GM18499 (cell line): ENCODE results near the gene RASAL1.

Experiments
- ATAC-seq: cut with Tn5 transposase; IDR thresholded peaks from one replicate; pipeline ENCODE4 v1.9.1; 2021; ENCODE audit warnings: moderate number of reproducible peaks; ENCODE audit not compliant: insufficient read depth, unreplicated experiment

Gene RASAL1

DNA sequence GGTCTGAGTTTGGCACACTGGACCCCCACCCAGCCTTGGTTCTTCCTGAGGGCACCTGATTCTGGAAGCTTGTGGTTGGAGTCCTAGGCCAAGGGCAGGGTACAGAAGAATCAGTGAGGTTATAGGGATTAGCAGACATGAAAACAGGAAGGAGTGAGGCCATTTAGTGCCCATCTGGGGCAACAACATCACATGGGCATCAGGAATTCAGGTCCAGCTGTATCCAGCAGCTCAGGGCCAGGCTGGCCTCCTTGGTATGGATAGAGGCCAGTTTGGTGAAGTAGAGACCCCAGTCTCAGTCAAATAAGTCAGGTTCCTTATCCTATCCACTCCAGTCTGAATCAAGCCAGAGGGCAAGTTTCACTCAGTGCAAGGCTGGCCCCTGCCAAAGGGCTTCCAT lies 36.2 kb downstream of the RASAL1 start:
- ATAC-seq, result no peak

DNA sequence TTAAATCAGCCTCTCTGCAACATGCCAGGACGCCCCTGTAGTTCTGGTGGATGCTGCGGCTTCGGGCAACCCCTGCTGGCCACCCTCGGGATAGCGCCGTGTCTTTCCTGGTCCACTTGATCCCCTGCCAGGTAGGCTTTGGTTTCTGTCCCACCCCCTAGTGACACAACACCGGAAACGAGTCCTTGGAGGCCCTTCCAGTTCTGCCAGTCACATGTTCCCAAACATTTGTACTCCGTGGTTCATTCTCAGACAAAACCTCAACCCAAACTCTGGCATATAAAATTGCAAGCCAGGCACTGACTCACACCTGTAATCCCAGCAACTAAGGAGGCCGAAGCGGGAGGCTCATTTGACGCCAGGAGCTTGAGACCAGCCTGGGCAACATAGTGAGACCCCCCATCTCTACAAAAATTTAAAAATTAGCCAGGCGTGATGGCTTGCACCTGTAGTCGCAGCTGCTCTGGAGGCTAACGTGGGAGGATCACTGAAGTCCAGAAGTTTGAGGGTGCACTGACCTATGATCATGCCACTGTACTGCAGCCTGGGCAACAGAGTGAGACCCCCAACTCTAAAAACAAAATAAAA lies 37.0 kb downstream of the RASAL1 start:
- no peak for ATAC-seq

DNA sequence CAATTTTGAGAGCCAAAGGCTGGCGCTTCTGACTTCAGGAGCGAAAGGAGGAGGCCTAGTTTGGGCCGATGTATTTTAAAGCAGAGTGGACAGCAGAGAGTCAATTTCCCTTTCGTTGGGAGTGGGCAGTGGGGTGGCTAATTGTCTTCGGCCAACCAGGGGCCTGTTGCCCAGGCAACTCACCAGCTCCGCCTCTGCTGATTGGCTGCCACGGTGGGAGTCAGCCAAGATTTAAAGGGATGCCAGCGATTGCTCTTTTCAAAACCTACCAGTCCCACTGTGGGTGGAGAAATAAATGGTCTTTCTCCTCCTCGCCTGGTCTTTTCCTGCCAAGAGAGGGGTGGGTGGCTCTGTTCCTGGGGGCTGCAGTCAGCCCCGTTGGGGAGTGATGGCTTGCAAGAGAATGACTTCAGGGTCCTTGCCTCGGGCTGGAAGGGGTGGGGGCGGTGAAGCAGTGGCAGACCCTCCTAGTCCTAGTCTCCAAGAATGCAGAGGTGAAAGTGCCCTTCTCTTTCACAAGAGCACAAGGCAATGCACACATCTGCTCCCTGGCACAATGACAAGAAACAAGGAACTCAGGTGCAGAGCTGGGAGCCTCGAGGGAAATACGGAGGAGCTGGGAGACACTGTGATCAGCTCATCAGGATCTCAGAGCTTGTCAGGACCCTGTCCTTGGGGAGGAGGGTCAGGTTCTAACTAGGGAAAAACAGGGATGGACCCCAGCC lies 37.7 kb downstream of the RASAL1 start:
- no peak for ATAC-seq

DNA sequence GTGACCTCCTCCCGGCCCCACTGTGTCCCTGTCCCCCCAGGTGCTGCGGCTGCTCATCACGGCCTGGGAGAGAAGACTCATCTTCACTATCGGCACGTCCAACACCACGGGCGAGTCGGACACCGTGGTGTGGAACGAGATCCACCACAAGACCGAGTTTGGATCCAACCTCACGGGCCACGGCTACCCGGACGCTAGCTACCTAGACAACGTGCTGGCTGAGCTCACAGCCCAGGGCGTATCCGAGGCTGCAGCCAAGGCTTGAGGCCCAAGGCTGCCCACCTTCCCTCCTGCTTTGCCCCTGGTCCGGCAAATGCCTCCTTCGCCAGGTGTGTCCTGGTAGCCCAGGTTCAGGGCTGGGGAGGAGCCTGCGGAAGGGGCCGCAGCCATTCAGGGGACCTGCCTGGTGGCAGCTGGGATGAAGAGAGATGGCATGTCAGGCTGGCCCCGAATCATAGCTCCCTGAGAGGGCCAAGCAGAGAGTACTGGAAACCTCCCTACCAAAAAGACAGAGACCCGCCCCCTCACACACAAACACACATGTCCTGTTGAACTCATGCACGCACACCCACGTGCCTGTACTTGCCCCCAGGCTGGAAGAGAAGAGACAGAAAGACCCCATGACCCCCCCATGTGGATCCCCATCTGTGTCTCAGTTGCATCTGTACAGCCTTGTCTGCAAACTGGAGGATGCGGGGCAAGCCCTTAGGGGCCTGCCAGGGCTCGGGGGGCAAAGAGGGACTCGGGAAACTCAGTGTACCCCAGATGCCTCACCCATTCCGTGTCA lies 38.7 kb downstream of the RASAL1 start:
- no peak for ATAC-seq

DNA sequence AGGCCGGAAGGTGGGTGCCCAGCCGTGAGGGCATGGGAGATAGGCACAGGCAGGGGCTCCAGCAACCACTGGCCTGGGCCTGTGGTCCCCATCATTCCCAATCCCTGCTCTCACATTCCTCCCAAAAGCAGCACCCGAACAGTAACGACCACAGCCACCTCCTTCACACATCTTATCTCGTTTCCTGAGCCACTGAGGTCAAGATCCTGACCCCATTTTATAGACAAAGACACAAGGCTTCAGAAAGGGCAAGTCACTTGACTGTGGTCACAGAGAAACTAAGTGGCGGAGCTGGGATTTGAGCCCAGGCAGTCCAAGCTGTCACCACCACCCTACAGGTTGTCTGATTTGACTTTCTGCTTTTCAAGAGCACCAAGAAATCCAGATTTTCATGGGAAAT lies 40.2 kb downstream of the RASAL1 start:
- no peak for ATAC-seq

DNA sequence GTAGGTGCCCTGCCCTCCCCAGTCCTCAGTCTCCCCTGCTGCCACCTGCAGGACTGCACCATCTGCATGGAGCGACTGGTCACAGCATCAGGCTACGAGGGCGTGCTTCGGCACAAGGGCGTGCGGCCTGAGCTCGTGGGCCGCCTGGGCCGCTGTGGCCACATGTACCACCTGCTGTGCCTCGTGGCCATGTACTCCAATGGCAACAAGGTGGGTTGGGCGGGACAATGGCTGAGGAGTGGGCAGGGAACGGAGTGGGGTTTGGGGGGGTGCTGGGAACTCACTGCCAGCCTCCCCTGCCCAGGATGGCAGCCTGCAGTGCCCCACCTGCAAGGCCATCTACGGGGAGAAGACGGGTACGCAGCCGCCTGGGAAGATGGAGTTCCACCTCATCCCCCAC lies 40.8 kb downstream of the RASAL1 start:
- ATAC-seq, result no peak

DNA sequence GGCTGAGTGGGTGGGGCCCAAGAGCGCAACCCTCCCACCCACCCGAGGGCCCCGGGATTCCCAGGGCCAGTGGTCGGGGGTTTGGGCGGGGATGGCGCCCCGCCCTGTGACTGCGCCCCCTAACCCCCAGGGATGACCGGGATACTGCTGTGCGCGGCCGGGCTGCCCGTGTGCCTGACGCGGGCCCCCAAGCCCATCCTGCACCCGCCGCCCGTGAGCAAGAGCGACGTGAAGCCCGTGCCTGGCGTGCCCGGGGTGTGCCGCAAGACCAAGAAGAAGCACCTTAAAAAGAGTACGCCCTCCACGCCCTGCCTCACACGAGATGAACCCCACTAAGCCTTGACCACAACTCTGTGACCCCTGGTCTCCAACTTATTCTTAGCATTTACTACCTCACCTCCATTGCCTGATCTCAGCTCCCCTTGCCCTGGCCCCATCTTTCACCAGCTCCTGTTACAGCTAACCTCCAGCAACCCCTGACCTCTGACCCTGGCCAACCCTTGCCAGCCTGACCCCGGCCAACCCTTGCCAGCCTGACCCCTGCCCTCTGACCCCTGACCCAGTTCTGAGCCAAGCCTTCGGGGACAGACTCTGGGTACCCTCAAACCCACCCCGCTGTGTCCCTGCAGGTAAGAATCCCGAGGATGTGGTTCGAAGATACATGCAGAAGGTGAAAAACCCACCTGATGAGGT lies 42.0 kb downstream of the RASAL1 start:
- ATAC-seq, result no peak

DNA sequence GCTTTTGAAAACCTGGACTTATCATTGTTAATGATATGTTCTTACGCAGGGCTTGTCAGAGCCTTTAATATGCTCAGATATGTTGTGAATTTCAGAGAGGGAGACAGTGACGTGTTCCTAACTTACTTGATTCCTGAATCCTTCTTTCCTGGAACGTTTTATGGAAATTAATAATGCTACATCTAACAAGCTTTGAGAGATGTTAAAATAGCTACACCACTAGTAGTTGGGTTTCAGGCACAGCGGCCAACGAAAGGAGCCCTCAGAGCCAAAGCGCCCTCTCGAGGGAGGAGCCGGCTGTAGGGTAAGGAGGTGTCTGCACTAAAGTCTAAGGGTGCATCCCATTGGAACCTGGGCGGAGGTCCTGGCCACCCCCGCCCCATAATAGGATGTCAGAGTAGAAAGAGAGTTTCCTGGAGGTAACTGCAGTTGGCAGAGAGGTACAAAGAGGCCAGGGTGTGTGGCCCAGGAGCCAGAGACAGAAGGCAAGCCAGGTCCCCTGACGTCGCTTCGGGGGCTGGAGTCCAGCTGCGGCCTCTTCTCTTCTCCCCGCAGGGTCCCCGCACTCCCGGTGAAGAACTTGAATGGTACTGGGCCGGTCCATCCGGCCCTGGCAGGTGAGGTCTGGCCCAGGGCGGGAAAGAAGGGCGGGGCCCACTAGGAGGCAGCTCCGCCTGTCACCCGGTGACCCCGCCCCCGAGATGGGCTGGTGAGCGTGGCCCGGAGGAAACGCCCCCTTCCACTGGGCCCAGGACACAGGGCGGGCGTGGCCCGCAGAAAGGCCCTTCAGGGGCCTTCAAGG lies 42.8 kb downstream of the RASAL1 start:
- no peak for ATAC-seq

DNA sequence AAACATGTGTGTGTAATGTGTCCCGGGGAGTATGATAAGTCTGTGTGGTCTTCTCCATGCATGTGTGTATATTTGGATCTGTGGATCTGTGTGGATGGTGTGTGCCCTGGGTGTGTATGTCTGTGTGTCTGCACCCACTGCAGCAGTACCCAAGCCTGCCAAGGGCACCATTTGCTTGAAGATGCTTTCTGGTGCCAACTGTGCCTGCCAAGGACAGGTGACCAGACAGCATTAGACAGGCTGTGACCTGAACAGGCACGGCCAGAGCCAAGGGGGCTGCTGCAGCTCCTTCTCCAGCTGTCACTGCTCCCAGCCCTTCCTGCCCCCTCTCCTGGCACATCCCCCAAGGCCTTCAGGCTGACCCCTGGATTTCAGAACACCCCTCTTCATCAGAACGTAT lies 44.1 kb downstream of the RASAL1 start:
- no peak for ATAC-seq

DNA sequence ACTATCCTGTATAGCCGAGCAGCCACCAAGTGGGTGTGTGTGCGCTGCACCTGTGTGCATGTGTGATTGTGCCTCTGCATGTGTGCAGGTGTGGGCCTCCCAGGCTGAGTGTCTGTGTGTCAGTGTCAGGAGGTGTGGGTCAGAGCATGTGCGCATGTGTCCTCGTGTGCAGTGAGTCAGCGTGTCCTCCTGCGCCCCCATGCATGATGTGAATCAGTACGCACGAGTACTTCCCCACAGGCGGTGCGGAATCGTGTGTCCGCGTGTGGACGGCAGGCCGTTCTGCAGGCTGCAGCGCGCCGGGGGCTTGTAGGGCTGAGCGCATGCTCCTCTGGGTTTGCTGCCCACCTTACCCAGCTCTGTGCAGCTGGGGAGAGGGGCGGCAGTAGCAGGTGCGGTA lies 44.8 kb downstream of the RASAL1 start:
- no peak for ATAC-seq

DNA sequence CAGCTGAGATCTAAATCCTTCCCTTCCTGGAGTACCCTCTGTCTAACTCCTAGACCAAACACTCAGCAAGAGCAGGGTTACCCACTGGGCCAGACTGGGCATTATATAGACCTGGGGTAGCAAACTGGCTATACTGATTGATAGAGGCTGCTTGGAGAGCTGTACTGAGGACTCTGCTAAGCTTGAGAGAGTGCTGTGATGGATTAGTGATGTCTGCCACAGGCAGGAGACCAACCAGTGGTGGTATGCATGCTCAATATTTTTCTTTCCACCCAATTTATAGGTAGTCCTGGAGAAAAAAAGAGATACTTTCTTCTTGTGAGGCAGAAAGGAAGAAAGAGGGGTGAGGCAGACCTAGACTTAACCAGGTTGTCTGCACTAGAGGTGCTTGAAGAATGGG lies 45.7 kb downstream of the RASAL1 start:
- no peak for ATAC-seq

DNA sequence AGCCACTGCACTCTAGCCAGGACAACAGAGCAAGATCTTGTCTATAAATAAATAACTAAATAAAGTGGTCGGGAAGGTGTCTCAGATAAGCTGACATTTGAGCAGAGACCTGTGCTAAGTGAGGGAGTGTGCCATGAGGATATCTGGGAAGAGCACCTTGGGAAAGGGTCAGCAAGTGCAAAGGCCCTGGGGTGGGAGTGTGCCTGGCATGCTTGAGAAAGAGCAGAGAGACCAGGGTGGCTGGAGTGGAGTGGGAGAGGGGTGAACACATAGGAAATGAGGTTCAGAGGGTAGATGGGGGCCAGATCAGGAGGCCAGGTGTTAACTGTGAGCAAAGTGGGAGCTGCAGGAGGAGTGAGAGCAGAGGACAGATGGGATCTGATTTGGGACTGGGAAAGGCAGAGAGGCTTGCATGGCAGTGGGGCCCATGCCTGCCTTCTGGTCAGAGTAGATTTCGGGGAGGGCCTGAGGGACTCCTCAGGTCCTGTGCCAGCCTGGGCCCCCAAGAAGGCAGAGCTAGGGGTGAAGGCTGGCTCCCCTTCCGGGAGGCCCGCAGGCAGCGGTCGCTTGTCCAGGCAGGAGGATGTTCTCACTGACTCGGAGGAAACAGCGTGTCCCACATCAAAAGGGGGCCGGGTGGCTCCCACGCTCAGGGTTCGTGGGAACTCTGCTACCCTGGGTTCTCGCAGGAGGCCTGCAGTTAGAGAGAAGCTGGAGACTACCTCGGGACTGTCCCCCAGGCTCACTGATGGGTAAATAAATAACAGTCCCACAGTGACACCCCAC lies 46.4 kb downstream of the RASAL1 start:
- ATAC-seq, result no peak

DNA sequence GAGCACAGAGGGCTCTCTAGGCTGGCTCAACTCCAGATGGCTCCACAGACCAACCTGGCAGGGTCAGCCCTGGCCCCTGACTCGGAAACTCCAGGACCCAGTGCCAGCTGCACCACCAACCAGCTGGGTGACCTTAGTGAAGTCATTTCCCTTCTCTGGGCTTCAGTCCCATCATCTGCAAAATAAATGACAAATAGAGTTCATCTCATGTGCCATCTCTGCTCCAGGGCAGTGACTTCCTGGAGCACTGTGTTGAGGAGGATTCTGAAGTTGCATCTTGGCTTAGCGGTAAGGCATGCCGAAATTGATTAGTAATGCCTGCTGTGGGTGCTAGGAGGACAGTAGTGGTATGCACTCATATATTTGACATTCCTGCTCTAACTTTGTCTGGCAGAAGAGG lies 47.5 kb downstream of the RASAL1 start:
- ATAC-seq, result no peak

DNA sequence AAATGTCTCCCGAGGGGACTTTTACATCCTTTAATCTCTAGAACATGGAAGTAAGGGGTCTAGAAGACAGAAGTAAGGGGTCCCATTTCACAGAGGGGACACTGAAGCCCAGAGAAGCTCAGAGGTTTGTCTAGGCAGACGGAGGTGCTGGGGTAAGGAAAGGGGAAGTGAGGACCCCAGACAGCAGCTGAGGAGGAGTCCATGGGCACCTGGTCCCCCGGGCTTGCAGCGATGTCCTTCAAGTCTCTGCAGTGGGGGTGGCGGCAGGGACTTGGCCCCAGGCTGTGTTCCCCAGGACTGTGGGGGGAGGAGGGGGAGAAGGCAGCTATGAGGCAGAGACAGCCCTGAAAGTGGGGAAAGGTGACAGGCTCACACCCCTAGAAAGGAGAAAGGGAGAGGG lies 48.4 kb downstream of the RASAL1 start:
- ATAC-seq, result no peak

DNA sequence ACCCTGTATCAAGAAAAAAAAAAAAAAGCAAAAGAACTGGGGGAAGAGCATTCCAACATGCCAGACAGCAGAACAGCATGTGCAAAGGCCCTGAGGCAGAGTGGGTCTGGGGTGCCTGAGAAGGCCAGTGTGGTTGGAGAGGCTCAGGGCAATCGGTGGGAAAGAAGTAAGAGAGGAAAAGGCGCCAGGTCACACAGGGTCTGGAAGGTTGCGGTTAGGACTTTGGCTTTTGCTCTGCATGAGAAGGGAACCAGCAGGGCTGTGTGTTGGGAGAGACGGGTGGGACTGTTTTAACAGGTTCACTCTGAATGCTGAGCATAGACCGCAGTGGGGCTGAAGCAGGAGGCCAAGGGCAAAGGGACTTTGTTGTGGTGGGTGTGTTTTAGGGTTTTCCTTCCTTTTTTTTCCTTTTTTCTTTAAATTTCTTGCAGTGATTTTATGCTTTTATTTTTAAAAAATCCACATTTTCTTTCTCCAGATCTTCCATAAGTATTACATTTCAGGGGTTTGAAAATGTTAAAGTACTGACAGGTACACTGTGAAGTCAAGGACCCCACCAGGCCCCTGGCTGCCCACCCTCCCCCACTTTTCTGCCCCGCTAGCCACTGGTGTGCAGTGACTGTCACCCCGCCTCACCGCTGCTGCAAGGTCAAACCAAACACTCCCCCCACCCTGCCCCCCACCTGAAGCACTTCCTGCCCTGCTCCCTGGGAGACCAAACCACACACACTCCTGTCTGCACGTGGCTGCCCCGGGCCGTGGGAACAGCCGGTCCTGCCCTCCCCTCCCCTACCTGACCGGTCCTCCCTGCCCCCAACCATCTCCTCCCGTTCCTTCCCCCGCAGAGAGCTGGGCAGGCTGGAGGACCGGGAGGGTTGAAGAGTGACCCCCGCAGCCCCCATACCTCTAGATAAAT lies 49.1 kb downstream of the RASAL1 start:
- no peak for ATAC-seq

DNA sequence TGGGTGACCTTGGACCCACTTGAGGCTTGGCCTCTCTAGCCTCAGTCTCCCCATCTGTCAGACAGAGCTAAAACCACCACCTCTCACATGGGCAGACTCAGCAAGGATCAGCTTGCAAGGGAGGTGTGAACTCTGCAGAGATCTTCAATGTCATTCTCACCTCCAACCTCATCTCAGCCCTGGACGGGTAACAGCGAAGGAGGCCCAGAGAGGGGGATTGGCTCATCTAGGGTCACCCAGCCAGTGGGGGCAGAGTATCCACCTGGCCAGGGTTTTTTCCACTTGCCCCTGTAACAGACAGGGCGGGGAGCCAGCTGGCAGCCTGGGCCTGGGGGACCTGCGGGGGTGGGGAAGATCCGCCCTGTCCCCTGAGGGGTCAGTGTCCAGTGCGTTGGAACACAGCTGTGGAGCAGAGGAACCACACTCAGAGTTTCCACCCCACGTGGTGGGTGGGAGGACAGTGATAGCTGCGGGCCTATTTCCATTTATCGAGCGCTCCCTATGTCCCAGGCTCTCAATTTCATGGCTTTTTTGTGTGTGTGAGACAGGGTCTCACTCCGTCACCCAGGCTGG lies 51.6 kb downstream of the RASAL1 start:
- ATAC-seq, result no peak

DNA sequence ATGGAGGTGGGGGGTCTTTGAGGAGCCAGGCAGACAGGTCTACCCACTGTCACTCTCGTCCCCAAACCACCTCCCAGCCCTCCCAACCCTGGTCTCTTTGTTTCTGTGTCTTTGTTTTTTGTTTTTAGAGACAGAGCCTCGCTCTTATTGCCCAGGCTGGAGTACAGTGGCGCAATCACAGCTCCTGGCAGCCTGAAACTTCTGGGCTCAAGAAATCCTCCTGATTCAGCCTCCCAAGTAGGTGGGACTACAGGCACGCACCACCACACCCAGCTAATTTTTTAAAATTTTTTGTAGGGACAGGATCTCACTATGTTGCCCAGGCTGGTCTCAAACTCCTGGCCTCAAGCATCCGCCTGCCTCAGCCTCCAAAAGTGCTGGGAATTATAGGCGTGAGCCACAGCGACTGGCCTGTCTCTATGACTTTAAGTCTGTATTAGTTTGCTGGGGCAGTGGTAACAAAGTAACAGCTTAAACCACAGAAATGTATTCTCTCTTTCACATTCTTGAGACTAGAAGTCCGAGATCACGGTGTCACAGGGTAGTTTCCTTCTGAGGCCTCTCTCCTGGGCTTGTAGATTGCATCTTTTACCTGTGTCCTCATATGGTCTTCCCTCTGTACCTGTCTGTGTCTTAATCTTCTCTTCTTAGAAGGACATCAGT lies 52.9 kb downstream of the RASAL1 start:
- ATAC-seq, result no peak

DNA sequence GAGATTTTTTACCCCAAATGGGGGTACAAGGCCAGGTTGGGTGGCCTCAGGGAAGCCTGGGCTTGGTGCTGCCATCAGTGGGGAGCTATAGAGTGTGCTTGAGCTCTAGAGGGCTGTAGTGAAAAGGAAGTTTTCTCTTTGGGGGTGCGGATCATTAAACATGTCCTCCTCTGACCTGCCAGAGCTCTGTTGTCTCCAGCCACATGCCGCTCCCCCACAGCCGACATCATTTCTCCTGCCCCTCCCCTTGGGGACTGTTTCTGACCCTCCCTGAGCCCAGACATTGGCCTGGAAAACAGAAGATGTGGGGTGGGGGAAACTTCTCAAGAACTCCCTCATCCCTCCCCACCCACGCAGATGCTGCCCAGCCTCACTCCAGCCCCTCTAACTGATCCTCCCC lies 53.7 kb downstream of the RASAL1 start:
- ATAC-seq, result no peak
